HL-60/S4 treated with phorbol 12-myristate 13-acetate at 8.2 ng/mL for 4 days and 3 days (cell line): ENCODE data around the gene C1R.

Experiments
- in situ Hi-C: fragments of 300-500 bp; cut with MboI; formaldehyde crosslinking; loops from 2 replicates; pipeline ENCODE4 v1.15.0; 2022; ENCODE audit warnings: low sequenced_read_pairs

Gene C1R

GRCh38 chr12:7100239-7100638 lies 8.0 kb upstream of the C1R start:
- in situ Hi-C loops, result no loop called here

DNA sequence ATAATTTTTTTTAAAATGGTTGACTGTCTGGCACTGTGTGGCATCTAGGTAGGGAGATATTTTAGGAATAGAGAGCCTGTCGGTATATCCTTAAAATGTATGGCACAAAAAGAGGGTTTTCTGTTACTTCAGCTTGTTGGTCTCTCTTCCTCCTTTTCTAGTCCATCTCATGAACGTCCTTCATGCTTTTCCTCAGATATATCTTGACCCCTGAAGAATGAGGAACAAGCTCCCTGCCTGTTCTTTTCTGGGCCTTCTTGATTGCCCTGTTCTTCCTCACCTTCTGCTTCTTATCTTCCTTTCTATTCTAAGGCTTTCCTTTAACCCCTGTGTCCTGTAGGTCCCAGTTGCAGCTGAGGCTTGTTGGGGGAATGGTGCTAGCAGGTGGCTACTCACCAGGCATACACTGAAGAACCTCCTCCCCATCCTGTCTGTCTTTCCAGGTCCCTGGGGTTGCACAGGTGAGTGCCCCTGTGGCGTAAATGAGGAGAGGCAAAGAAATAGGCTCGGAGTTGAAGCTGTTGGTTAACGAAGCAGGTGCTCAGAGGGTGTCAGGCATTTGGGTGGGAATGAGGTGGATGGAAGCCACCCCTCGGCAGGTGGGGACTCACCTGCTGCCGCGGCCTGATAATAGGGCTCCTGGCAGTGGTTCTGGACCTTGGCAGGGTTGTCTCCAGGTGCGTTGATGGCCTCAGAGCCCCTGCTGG lies 7.2 kb upstream of the C1R start:
- in situ Hi-C loops, result no loop called here

GRCh38 chr12:7096979-7097378 lies 4.7 kb upstream of the C1R start:
- in situ Hi-C loops, result no loop called here

GRCh38 chr12:7096006-7096932 lies 4.0 kb upstream of the C1R start:
- in situ Hi-C loops, result no loop called here

- in situ Hi-C loops, result no loop called here
Observed at GRCh38 chr12:7093892-7094291, 1.6 kb upstream of the C1R start.

DNA sequence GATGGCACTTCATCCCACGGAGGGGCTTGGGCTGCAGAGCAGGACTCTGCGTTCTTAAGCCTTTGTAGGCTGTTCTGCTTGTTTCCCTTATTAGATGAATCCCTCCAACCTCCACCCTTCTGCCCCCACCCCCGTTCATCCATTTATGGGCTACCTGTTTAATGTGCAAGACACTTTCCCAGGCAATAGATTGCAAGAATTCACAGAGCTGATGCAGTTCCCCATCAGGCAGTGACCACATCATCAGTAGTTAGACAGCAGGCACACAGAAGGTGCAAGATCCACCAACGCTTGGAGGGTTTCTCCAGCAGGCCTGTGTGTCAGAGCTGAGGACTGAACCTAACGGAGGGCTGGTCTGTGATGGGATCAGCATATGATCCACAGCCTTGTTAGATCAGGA lies 1.2 kb upstream of the C1R start:
- in situ Hi-C loops, result no loop called here

DNA sequence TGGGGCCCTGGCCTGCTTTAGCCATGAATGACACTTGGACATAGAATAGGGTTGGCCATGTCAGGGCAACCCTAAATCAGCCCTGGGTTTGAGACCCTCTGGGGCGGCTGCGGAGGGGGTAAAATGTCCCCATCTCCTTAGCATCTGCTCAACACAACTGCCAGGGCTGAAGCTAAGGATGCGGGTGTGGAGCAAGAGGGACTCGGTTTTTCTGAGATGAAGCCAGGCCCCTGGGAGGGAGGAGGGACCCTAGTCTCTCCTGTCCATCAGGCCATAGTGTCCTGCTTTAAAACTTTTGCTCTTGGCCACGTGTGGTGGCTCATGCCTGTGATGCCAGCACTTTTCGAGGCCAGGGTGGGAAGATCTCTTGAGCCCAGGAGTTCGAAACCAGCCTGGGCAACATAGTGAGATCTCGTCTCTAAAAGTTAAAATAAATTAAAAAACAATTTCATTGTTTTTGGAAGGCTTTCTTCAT lies 778 bp upstream of the C1R start:
- in situ Hi-C loops, result no loop called here

DNA sequence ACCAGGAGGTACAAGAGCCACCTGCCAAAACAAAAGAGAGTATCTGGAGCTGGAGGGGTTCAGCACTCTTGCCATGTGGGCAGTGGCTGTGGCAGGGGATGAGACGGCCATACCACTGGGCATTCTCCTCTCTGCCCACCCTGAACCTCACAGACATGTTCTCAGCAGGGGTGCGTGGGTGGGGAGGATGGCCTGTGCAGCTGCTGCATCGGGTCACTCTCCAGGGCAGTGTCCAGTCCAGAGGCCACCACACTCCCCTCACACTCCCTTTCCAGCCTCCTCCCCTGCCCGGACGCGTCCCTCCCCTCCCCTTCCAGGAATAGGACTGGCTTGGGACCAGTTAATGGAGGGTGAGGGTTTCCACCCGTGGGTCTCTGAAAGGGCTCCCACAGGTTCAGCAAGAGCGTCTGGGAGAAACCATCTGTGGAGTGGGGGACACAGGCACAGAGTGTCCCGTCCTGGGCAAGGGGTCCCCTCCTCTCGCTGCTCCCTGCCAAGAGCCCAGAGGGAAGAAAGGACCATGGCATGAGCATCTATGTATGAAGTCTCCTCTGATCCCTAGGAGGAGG lies 501 bp downstream of the C1R start:
- in situ Hi-C loops, result no loop called here

- in situ Hi-C loops, result no loop called here
Observed at GRCh38 chr12:7091171-7091570, 1.1 kb downstream of the C1R start.

DNA sequence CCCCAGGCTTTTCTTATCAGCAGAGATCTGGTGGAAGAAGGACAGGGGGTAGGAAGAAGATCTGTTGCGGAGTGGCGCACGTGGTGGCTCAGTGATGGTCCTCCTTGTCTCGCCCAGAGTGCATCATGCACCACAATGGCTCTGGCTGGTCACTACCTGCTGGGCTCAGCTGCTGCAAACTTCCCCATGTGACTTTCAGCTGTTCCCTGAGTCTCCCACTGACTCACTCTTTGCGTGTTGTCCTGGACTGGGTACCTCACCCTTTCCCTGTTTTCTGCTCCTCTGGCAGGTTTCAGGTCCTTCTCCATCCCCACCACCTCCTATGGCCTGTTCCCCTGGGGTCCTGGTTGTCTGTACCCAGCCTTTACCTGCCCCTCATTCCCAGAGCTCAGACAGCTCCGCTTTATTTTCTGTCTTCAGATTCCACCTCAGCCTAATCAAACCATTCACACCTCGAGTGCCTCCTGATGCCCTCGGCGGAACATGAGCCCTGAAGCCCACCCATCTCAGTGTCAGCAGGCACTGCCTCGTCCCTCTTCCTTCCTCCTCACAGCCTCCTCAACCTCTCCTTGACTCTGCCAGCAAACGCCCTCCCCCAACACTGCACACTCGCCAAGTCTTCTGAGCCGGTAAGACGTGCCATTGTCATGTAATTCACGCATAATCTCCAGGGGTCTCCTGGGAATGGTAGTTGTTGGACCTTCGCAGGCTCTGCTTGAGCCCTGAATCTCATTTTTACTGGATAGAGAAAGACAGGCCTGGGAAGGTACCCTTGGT lies 1.8 kb downstream of the C1R start:
- in situ Hi-C loops, result no loop called here

GRCh38 chr12:7089196-7089871 lies 2.9 kb downstream of the C1R start:
- in situ Hi-C loops, result no loop called here

DNA sequence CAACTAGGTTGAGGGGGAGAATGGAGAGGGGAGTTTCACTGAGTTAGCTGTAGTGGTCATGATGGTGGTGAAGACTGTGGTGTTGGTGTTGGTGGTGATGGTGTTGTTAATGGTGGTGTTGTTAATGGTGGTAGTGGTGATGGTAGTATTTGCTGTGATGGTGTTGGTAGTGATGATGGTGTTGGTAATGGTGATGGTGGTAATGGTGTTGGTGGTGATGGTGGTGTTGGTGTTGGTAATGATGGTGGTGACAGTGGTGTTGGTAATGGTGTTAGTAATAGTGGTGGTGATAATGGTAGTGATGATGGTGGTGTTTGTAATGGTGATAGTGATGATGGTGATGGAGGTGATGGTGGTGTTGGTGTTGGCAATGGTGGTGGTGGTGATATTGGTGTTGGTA lies 9.1 kb downstream of the C1R start:
- in situ Hi-C loops, result no loop called here

GRCh38 chr12:7081037-7081436 lies 11.2 kb downstream of the C1R start:
- in situ Hi-C loops, result no loop called here

GRCh38 chr12:7079826-7080125 lies 12.5 kb downstream of the C1R start:
- in situ Hi-C loops, result no loop called here

- in situ Hi-C loops, result no loop called here
Observed at GRCh38 chr12:7078163-7078562, 14.1 kb downstream of the C1R start.

DNA sequence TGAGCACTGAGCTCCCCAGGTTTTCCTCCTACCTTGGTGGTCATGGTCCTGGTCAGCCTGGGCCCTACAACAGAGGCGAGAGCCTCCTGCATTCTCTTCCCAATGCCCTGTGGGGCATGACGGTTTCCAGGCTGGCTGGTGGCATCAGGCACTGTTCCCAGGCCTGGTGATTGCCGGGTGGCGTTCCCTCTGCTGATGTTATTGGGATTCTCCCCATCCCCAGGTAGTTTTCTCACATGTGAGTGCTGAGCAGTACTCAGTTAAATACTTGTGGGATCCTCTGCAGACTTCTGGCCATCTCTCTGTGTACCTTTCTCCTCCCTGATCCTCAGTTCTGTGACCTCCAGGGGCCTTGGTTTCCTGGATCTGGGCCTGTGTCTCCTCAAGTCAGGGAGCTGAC lies 15.8 kb downstream of the C1R start:
- in situ Hi-C loops, result no loop called here

GRCh38 chr12:7075939-7076338 lies 16.3 kb downstream of the C1R start:
- in situ Hi-C loops, result no loop called here

DNA sequence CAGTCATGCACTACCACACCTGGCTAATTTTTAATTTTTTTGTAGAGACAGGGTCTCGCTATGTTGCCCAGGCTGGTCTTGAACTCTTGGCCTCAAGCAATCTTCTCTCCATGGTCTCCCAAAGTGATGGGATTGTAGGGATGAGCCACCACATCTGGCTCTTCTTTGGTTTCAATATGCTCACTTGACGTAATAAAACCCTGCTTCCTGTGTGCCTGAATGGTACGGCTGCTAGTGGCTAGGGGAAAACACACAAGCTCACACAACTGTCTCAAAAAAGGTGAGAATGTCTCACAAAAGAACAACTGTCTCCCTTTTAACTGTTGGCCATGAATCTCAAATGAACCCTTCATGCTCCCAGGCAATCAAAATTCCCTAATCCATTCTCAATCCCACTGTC lies 16.7 kb downstream of the C1R start:
- in situ Hi-C loops, result no loop called here

DNA sequence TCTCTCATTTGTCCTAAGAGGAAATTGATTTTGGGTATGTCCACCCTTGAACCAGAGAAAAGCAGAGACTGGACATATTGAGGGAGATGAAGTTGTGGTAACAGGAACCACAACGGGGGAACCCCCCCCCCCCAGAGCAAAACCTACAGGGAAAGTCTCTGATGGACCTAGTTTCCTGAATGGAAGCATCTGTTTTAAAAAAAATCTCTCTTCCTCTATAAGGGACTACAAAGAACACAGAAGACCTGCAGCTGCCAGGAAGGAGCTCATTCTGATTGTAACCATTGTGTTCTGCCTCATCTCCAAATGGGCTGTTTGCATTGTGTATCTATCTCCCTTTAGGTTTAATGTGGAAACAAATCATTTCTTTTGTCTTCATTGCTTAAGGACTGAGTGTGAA lies 18.3 kb downstream of the C1R start:
- in situ Hi-C loops, result no loop called here

DNA sequence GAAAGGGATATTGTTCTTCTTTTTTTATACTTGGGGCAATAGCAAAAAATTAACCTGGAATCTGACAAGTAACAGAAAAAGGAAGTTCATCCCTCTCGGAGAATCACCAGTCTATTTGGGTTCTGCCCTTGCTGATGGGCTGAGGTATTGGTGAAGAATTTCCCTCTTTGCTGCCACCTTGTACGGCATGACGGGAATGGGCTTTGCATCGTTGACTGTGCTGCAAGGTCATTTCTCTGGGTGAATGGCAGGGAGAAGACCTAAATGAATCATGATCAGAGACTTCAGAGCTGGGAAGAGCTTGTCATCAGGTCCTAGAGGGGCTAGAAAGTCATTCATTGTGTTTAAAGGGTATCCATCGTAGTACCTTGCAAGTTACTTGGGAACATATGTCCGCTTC lies 19.7 kb downstream of the C1R start:
- in situ Hi-C loops, result no loop called here

DNA sequence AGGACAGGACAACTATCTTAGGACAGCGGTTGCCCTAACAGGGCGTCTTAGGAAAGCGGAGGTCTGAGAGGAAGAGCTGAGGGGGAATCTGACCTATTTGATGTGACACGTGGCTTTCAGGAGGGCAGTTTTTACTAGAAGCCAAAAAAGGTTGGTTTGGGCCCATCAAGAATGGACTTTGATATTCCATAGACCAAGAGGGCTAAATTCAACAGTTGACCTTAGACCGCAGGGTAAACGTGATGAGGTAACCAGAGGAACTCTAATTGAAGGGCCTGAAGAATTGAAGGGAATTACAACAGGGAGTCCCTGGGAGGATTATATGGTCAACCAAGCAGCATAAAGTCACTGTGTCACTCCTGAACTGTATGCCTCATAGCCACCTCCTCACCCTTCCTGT lies 20.2 kb downstream of the C1R start:
- in situ Hi-C loops, result no loop called here
